Subcutaneous abdominal adipose tissue (tissue), 5 donors: ENCODE data around the gene GRK3.
"Not testable (repeated sequence)": the region's sequence is repeated elsewhere in the genome, so short reads cannot be mapped to it uniquely, and the experiment has no call there.

Experiments
- H3K27ac ChIP-seq: one replicate; pipeline ENCODE4 v1.7.0; 2013; ENCODE audit warnings: low read depth, mild to moderate bottlenecking, inconsistent platforms, low read length, moderate library complexity
- H3K27me3 ChIP-seq, 5 donors: one replicate each; pipeline ENCODE4 v1.7.0; 2013; ENCODE audit warnings: low read length in 5 of 5, inconsistent platforms in 1 of 5; ENCODE audit not compliant: control insufficient read depth in 5 of 5, insufficient read depth in 4 of 5
- H3K36me3 ChIP-seq, 5 donors: one replicate each; pipeline ENCODE4 v1.7.0; 2013; ENCODE audit warnings: low read length in 5 of 5; ENCODE audit not compliant: control insufficient read depth in 5 of 5, insufficient read depth in 5 of 5
- H3K4me1 ChIP-seq, 5 donors: one replicate each; pipeline ENCODE4 v1.7.0; 2013; ENCODE audit warnings: low read length in 5 of 5, mild to moderate bottlenecking in 3 of 5, moderate library complexity in 1 of 5; ENCODE audit not compliant: control insufficient read depth in 5 of 5, insufficient read depth in 5 of 5
- H3K4me3 ChIP-seq, 5 donors: one replicate each; pipeline ENCODE4 v1.7.0; 2013; ENCODE audit warnings: low read length in 5 of 5, low read depth in 1 of 5
- H3K9ac ChIP-seq, 5 donors: one replicate each; pipeline ENCODE4 v1.7.0; 2013; ENCODE audit warnings: low read length in 5 of 5, mild to moderate bottlenecking in 4 of 5, moderate library complexity in 3 of 5
- H3K9me3 ChIP-seq, 5 donors: one replicate each; pipeline ENCODE4 v1.7.0; 2013; ENCODE audit warnings: low read length in 5 of 5; ENCODE audit not compliant: control insufficient read depth in 5 of 5
- donor health status: healthy.
- donor health status: healthy.
- donor health status: healthy.
- donor health status: healthy.
- donor health status: healthy.

The GRK3 gene

DNA sequence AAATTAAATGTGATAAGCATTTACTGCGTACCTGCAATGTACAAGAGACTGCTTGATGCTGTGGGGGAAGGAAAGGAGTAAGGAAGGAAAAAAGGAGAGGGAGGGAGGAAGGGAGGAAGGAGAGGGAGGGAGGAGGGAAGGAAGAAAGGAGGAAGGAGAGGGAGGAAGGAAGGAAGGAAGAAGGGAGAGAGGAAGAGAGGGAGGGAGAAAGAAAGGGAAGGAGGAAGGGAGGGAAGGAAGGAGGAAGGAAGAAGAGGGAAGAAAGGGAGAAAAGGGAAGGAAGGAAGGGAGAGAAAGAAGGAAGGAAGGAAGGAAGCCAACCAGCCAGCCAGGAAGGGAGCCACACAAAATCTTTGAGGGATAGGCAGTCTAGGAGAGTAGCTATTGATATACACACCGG lies 133.5 kb downstream of the GRK3 start:
- Histone ChIP-seq H3K4me3 (no peak overlapping the region), H3K27ac (peak overlapping the region; percentile 41), H3K9ac (no peak overlapping the region), H3K9me3 (no peaks in the 10 kb centered on the region), H3K4me1 (peaks cover 2 to 24% (median 11%) of the 10 kb centered on the region in 5 donors), H3K27me3 (no peaks in the 10 kb centered on the region), H3K36me3 (peaks cover 10 to 57% (median 39%) of the 10 kb centered on the region in 5 donors)

DNA sequence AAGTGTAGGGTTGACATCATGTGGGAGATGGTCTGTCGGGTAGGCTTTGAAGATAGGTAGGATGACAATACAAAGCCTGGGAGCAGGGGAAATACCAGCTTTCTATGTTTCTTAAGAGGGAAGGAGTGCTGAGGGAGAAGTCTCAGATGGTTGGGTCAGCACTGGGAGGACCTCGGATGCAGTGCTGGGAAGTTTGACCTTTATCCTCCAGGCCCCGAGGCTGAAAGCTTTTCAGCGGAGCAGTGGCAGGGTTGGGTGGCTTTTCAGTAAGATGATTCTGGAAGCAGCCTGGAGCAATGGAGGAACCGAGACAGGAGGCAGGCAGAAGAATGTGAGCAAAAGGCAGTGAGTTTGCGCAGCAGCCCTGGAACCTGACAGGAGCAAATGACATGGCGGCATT lies 134.0 kb downstream of the GRK3 start:
- no peaks in the 10 kb centered on the region for H3K27me3 ChIP-seq
- peaks cover 2 to 24% (median 11%) of the 10 kb centered on the region in 5 donors for H3K4me1 ChIP-seq
- H3K36me3 ChIP-seq, result peaks cover 14 to 57% (median 36%) of the 10 kb centered on the region in 5 donors
- no peaks in the 10 kb centered on the region for H3K9me3 ChIP-seq
- no peak overlapping the region for H3K4me3 ChIP-seq
- peak overlapping the region; percentile 41 for H3K27ac ChIP-seq
- H3K9ac ChIP-seq, result no peak overlapping the region

- no peaks in the 10 kb centered on the region for H3K27me3 ChIP-seq
- H3K4me1 ChIP-seq, result peaks cover 2 to 24% (median 11%) of the 10 kb centered on the region in 5 donors
- H3K27ac ChIP-seq, result no peak overlapping the region
- no peak overlapping the region for H3K9ac ChIP-seq
- no peak overlapping the region for H3K4me3 ChIP-seq
- H3K9me3 ChIP-seq, result no peaks in the 10 kb centered on the region
- H3K36me3 ChIP-seq, result peaks cover 17 to 56% (median 35%) of the 10 kb centered on the region in 5 donors
Observed at GRCh38 chr22:25698978-25699377, 134.5 kb downstream of the GRK3 start.

DNA sequence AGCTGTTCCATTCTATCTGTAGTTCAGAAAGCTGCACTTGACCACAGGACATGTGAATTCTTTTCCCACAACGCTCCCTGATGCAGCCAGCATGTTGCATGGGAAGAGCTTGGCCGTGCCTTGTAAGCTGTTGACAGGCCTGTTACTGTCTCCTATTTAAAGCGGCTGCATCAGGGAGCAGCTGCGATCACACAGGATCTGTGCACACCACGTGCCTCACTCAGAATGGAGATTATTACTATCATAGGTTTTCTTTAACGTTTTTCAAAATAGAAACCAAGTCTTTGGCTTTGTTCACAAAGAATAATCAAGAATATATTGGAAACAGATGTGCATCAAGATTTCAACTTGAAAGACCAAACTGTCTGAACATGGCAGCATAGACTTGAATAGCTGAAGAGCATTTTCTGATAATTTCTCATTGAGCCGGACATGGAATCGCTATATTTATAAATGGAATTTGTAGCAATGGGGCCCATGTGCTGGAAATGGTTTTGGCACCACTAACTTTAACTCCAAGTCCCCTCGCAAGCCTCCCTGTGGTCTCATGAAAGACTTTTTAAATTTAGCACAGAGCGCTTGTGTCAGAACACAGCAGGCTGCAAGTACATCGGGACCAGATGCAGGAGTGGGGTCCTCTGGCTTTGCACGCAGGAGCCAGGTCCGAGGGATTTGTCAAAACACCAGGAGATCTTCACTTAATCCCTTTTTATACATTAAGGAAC lies 136.7 kb downstream of the GRK3 start:
- H3K9ac ChIP-seq, result no peak overlapping the region
- peaks cover 2 to 24% (median 8%) of the 10 kb centered on the region in 5 donors for H3K4me1 ChIP-seq
- H3K4me3 ChIP-seq, result no peak overlapping the region
- H3K36me3 ChIP-seq, result peaks cover 20 to 58% (median 42%) of the 10 kb centered on the region in 5 donors
- H3K27me3 ChIP-seq, result no peaks in the 10 kb centered on the region
- no peaks in the 10 kb centered on the region for H3K9me3 ChIP-seq
- peak overlapping the region; percentile 32 for H3K27ac ChIP-seq

DNA sequence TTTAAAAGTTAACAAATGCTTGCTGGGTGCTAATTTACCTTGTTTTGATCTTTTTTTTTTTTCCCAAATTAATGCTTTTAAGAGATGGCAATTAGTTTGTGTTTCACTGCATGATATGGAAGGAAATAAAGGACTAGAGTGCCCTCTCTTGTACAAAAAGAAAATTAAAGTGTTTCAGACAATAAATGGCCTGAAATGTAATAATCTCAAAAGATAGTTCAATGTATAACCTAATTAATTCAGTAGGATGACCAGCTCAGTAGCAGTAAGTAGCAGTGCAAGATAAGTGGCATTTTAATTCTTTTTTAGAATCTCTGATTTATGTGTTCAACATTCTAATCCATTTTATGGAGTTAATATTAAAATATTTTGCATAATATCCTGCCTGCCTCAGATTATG lies 137.6 kb downstream of the GRK3 start:
- no peak overlapping the region for H3K9ac ChIP-seq
- H3K36me3 ChIP-seq, result peaks cover 14 to 58% (median 41%) of the 10 kb centered on the region in 5 donors
- H3K9me3 ChIP-seq, result no peaks in the 10 kb centered on the region
- no peak overlapping the region for H3K27ac ChIP-seq
- no peaks in the 10 kb centered on the region for H3K27me3 ChIP-seq
- no peak overlapping the region for H3K4me3 ChIP-seq
- H3K4me1 ChIP-seq, result peaks cover 2 to 18% (median 8%) of the 10 kb centered on the region in 5 donors

- Histone ChIP-seq H3K27me3 (no peaks in the 10 kb centered on the region), H3K9me3 (no peaks in the 10 kb centered on the region), H3K4me1 (peaks cover 2 to 18% (median 8%) of the 10 kb centered on the region in 5 donors), H3K36me3 (peaks cover 21 to 60% (median 43%) of the 10 kb centered on the region in 5 donors), H3K4me3 (no peak overlapping the region), H3K9ac (no peak overlapping the region), H3K27ac (peak overlapping the region; percentile 2)
Observed at GRCh38 chr22:25702571-25703167, 138.2 kb downstream of the GRK3 start.

DNA sequence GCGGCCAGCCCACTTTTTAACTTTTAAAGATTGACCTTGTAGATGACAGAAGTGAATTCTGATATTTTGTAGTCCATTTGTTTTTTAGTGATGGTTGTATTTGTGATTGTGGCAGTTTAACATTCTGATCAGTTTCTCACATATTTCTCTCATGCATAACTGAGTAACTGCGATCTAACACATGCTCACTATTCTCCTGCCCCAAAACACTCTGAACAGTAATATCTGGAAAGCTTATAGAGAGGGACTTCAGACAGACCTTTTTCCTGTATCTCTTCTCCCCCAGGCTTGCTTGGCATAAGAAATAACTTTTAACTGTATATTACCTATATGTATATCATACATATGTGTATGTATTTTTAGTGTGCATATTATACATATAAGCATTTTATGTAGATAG lies 140.2 kb downstream of the GRK3 start:
- H3K27ac ChIP-seq, result no peak overlapping the region
- H3K4me1 ChIP-seq, result peaks cover 2 to 14% (median 8%) of the 10 kb centered on the region in 5 donors
- H3K9ac ChIP-seq, result no peak overlapping the region
- H3K9me3 ChIP-seq, result no peaks in the 10 kb centered on the region
- peaks cover 19 to 58% (median 42%) of the 10 kb centered on the region in 5 donors for H3K36me3 ChIP-seq
- no peak overlapping the region for H3K4me3 ChIP-seq
- H3K27me3 ChIP-seq, result no peaks in the 10 kb centered on the region

GRCh38 chr22:25706197-25706596 lies 141.7 kb downstream of the GRK3 start:
- Histone ChIP-seq H3K27ac (no peak overlapping the region), H3K4me3 (no peak overlapping the region), H3K9ac (no peak overlapping the region), H3K27me3 (no peaks in the 10 kb centered on the region), H3K4me1 (peaks cover 0 to 8% (median 4%) of the 10 kb centered on the region in 5 donors), H3K9me3 (no peaks in the 10 kb centered on the region), H3K36me3 (peaks cover 18 to 66% (median 46%) of the 10 kb centered on the region in 5 donors)

- H3K27ac ChIP-seq, H3K9ac ChIP-seq, H3K9me3 ChIP-seq, H3K27me3 ChIP-seq, H3K4me3 ChIP-seq, H3K4me1 ChIP-seq: not testable (repeated sequence)
- H3K36me3 ChIP-seq, result peaks cover 27 to 84% (median 62%) of the 10 kb centered on the region in 5 donors
Observed at GRCh38 chr22:25708430-25708829, 144.0 kb downstream of the GRK3 start.

- H3K9ac ChIP-seq, result no peak overlapping the region
- H3K4me1 ChIP-seq, result peaks cover 0 to 3% (median 0%) of the 10 kb centered on the region in 5 donors
- H3K27me3 ChIP-seq, result no peaks in the 10 kb centered on the region
- H3K4me3 ChIP-seq, result no peak overlapping the region
- H3K27ac ChIP-seq, result no peak overlapping the region
- no peaks in the 10 kb centered on the region for H3K9me3 ChIP-seq
- H3K36me3 ChIP-seq, result peaks cover 31 to 83% (median 64%) of the 10 kb centered on the region in 5 donors
Observed at GRCh38 chr22:25709758-25710157, 145.3 kb downstream of the GRK3 start.
